Stimulated activated CD8-positive, alpha-beta memory T cell treated with anti-CD3 and anti-CD28 coated beads, Interleukin-4, amount 100 ng/mL, for 48 hours (primary cell): Measurements from ENCODE around the gene DNAJB5.
A peak's percentile ranks its signal among the peaks of the same experiment; 100 is the strongest.
"Not testable (repeated sequence)": the region's sequence is repeated elsewhere in the genome, so short reads cannot be mapped to it uniquely, and the experiment has no call there.

Source experiments
- DNase-seq: peaks from one replicate; pipeline ENCODE4 v3.0.0-alpha.2; 2020

DNAJB5 gene

GRCh38 chr9:34989003-34989945, at the start of gene DNAJB5:
TSS of gene DNAJB5 (plus strand) at chr9:34989745. CDS start at chr9:34990631, 886 bp downstream.
- DNase-seq = peak; percentile 98

DNA sequence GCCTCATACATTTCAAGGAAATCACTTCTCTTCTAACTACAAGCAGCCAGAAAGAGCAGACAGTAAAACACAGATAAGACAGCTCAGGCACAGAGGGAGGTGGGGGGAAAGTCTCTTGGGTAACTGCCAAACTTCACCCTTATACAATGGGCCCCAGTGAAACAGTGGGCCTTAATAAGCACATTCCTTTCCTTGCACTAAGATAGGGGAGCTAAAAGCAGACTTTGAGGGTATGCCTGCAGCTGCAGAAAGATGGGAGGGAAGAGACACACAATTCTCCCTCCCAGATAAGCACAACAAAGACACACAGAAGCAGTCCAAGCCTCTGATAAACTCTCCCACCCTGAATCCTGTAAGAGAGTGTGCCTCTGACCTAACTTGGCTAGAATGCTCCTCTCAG, 49.6 kb upstream of the DNAJB5 start:
- not testable (repeated sequence) for DNase-seq

- no peak for DNase-seq
Measured at GRCh38 chr9:34948451-34948850, 41.1 kb upstream of the DNAJB5 start.

DNA sequence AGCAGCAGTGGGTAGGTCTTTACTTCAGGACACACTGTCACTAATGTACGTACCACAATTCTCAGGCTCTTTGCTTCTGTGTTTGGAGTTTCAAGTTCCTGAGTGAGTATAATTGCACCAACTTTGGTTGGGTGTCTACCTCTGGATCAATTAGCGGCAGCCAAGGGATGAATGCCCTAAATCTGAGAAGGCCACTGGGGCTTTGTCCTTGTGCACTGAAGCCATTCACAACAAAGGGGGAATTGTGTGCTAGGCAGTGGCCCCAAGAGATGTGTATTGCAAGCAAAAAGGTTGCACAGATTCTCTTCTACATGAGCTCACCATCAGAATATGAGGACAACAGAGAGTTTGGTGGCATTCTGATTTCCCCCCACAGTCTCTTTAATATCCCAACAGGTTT, 35.3 kb upstream of the DNAJB5 start:
- no peak for DNase-seq

DNA sequence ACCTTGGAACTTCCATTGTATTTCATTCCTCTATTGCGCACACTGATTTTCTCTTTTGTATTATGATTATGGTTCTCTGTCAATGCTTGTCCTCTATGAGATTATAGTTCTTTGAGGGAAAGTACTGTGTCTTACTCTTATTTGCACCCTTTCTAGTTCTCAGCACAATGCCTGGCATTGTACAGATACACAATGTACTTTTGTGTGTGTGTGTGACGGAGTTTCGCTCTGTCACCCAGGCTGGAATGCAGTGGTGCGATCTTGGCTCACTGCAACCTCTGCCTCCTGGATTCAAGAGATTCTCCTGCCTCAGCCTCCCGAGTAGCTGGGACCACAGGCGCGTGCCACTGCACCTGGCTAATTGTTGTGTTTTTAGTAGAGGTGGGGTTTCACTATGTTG, 33.5 kb upstream of the DNAJB5 start:
- not testable (repeated sequence) for DNase-seq

GRCh38 chr9:34956648-34957047, 32.9 kb upstream of the DNAJB5 start:
- DNase-seq = no peak

DNA sequence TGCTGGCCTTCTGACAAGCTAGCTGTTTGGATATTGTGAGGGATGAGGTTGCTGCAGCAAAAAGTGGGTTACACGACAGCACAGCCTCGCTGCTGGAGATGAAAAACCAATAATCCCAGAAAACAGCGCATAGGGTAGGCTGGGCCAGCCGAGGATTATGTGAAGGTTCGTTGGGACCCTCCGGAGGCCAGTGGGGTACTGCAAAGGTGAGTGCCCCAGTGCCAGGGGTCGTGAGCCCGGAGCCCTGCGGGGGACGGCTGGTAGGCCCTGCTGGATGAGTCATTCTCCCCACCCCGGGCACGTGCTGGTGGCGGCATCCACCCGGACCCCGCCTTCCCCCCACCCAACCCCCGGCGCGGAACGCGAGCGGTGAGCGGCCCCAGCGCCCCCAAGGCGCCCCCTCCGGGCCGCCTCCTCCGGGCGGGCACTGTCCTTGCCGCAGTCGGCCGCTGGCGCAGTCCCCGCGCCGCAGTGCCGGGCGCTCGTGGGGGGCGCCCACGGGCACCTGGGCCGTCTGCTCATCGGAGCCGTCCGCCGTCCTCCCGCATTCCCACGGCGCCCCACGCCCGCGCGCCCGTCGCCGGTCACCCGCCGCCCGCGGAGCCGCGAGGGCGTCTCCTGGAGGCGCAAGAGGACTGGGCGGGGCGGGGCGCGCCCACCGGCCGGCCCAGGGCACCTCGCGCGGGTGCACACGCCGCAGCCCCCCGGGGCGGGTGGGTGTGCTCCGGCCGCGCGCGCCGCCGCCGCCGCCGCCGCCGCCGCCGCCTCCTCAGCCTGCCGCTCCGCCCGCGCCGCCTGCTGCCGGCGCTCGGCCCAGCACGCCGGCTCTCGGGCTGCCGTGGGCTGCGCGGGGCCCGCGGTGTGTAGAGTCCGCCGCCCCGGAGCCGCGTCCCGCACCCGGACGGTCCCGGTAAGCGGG, 31.8 kb upstream of the DNAJB5 start, which contains the start of gene PHF24:
TSS of gene PHF24 (plus strand) at position 794 of the 919 bp plus-strand sequence. CDS start 13,014 bp downstream, outside the sequence.
- peak; percentile 32 for DNase-seq

- DNase-seq = no peak
Measured at GRCh38 chr9:34958411-34958982, 31.0 kb upstream of the DNAJB5 start.

DNA sequence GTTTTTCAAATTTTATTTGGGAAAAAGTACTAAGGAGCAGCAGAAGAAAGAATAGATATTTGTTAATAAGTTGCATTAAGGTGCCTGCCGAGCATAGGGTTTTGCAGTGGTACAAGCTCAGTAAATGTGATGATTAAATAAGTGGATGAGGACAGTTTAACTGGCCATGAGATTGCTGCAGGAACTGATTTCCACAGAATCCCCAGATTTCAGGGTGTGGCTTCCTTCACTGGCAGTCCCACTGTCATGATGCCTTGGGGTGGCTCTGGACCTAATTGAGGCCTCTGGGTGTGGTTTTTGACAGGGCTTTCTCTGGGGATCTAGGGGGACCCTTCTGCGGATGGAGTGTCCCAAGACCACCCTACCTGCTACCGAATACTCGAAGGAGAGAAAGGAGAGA, 30.1 kb upstream of the DNAJB5 start:
- DNase-seq = no peak

GRCh38 chr9:34961574-34962490, 27.7 kb upstream of the DNAJB5 start:
- DNase-seq = no peak

DNA sequence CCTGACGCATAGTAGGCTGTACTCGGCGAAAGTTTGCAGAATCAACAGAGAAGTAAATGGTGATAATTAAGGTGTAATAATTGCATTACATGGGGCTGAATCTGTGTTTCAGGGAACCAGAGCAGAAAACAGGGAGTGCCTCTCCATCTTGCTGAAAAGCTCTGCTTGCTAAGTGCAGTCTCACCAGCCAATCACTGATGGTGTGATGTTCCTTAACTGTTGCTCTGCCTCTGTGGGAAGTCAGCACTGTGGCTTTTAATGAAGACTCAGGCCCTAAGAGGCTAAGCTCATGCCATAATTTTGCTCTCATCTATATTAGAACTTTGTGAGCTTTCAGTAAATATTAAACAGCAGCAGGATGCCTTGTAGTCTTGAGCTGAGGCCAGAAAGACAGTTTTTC, 27.0 kb upstream of the DNAJB5 start:
- no peak for DNase-seq

GRCh38 chr9:34963552-34963951, 26.0 kb upstream of the DNAJB5 start:
- no peak for DNase-seq

GRCh38 chr9:34964458-34964857, 25.1 kb upstream of the DNAJB5 start:
- DNase-seq = no peak

- no peak for DNase-seq
Measured at GRCh38 chr9:34971146-34971811, 18.3 kb upstream of the DNAJB5 start.

GRCh38 chr9:34974664-34975063, 14.9 kb upstream of the DNAJB5 start:
- peak; percentile 8 for DNase-seq

DNA sequence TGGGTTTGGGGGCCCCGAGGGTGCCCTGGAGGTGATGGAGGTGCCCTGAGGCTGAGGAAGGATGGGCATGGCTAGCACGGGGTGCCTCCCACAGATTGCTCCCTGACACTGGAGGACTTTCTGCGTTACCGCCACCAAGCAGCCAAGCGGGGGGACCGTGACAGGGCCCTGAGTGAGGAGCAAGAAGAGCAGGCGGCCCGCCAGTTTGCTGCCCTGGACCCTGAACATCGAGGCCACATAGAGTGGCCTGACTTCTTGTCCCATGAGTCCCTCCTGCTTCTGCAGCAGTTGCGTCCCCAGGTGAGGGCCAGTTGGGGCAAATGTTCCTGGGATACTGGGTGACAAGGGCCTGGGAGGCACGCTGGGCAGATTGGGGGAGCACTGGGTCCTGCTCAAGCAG, 13.1 kb upstream of the DNAJB5 start:
- no peak for DNase-seq

GRCh38 chr9:34976992-34977391, 12.6 kb upstream of the DNAJB5 start:
- no peak for DNase-seq

DNA sequence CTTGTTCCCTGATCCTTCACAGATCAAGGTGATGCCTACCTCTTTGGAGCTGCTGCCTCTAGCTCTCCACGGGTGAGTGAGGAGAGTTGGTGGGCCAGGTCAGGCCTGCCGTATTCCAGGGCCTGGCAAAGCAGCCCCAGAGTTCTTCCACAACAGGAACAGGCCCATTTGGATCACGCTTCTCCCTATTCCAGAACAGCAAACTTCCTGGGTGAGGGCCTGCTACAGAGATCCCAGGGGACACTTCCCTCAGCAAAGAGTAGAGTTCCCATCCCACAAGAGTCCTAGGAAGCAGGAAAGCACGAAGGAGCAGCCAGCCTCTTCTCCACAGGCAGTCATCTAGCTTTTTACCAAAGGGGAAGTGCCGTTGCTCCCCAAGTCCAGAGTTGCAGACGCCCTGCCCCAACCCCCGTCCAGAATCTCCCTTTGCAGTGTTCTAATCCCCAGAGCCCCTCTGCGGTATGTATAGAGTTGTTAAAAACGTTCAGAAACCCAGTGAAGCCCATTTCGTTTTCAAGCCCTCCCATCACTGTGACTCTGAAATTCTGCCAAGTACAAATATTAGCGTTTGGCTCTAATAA, 9.3 kb upstream of the DNAJB5 start:
- DNase-seq = no peak

GRCh38 chr9:34982361-34982760, 7.2 kb upstream of the DNAJB5 start:
- DNase-seq = no peak

DNA sequence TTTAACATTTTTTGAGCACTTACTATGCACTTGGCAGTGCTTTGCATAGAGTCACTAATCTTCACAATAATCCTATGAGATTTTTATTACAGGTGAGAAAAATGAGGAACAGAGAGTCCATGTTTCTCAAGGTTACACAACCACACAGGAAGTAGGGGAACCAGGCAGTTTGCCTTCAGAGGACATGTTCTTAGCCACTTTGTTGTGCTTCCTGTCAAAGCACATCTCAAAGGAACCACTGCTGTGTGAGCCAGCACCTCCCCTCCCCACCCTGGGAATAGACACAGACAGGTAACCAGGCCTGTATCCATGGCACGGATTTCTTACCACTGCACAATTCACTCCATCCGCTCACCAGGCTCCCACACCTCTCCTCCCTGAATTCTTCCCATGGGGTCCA, 6.3 kb upstream of the DNAJB5 start:
- no peak for DNase-seq

GRCh38 chr9:34984049-34984448, 5.5 kb upstream of the DNAJB5 start:
- peak; percentile 35 for DNase-seq
